ENCODE data around the gene ABR. TPM values are rescaled to one million over a fixed set of nuclear protein-coding genes. Genes with fewer than 3 reads are reported as not detected.

ABR gene
- total RNA-seq, 1 donor from 2014 or later, result 70.9 TPM

- H3K4me2 ChIP-seq (ENCODE audit: low read length), result peak overlapping the region; percentile 60
- peak overlapping the region; percentile 75 for H3K27ac Mint-ChIP-seq (ENCODE audit: unreplicated experiment)
- H3K4me1 Mint-ChIP-seq (ENCODE audit: low read depth, unreplicated experiment), result peaks cover 39% of the 10 kb centered on the region
These were observed 178.0 kb downstream of the ABR start for GRCh38 chr17:1001640-1002411.

GRCh38 chr17:1000597-1001461 is 179.0 kb downstream of the ABR start:
- H3K27ac Mint-ChIP-seq (ENCODE audit: unreplicated experiment), result peak overlapping the region; percentile 75
- H3K4me3 ChIP-seq (ENCODE audit: insufficient read depth, low read depth, low read length), result no peak overlapping the region
- H3K9me3 ChIP-seq (ENCODE audit: insufficient read depth, low read depth, low read length), result no peaks in the 10 kb centered on the region
- H3K4me1 ChIP-seq (ENCODE audit: insufficient read depth, low read length), result peaks cover 58% of the 10 kb centered on the region
- no peak overlapping the region for H2AFZ ChIP-seq (ENCODE audit: low read depth, low read length)
- peak overlapping the region; percentile 85 for H3K27ac ChIP-seq (ENCODE audit: low read depth, low read length)
- peaks cover 18% of the 10 kb centered on the region for H3K36me3 ChIP-seq (ENCODE audit: insufficient read depth, low read length)
- TF ChIP-seq CTCF (IDR thresholded peaks at IDR 0.05; ENCODE audit: insufficient read depth, low read depth, low read length), result no peak
- TF ChIP-seq EZH2 (IDR thresholded peaks at IDR 0.05; ENCODE audit: insufficient read depth, low read length), result no peak
- peak overlapping the region; percentile 59 for H3K9ac ChIP-seq (ENCODE audit: low read length)
- no peaks in the 10 kb centered on the region for H3K27me3 ChIP-seq (ENCODE audit: insufficient read depth, low read length)
- H3K4me3 Mint-ChIP-seq (ENCODE audit: unreplicated experiment), result no peak overlapping the region
- FAIRE-seq (no peak), DNase-seq (ENCODE audit: low read depth) (peak; percentile 26)
- peak overlapping the region; percentile 60 for H3K4me2 ChIP-seq (ENCODE audit: low read length)
- no peaks in the 10 kb centered on the region for H3K27me3 Mint-ChIP-seq (ENCODE audit: low read depth, unreplicated experiment)
- H3K4me1 Mint-ChIP-seq (ENCODE audit: low read depth, unreplicated experiment), result peaks cover 38% of the 10 kb centered on the region
- peaks cover 75% of the 10 kb centered on the region for H4K20me1 ChIP-seq (ENCODE audit: insufficient read depth, low read length)
- H3K79me2 ChIP-seq (ENCODE audit: insufficient read depth, low read length), result peaks cover 25% of the 10 kb centered on the region
- H3K36me3 Mint-ChIP-seq (ENCODE audit: low read depth, unreplicated experiment), result peaks cover 23% of the 10 kb centered on the region
- no peaks in the 10 kb centered on the region for H3K9me3 Mint-ChIP-seq (ENCODE audit: unreplicated experiment)

More at GRCh38 chr17:1001640-1002411, 178.0 kb downstream of the ABR start:
- no peak overlapping the region for H3K4me3 ChIP-seq (ENCODE audit: insufficient read depth, low read depth, low read length)
- Mint-ChIP-seq H3K4me3 (ENCODE audit: unreplicated experiment) (peak overlapping the region; percentile 50), H3K9me3 (ENCODE audit: unreplicated experiment) (no peaks in the 10 kb centered on the region), H3K27me3 (ENCODE audit: low read depth, unreplicated experiment) (no peaks in the 10 kb centered on the region), H3K36me3 (ENCODE audit: low read depth, unreplicated experiment) (peaks cover 24% of the 10 kb centered on the region)
- H3K9me3 ChIP-seq (ENCODE audit: insufficient read depth, low read depth, low read length), result no peaks in the 10 kb centered on the region
- H3K79me2 ChIP-seq (ENCODE audit: insufficient read depth, low read length), result peaks cover 25% of the 10 kb centered on the region
- TF ChIP-seq EZH2 (IDR thresholded peaks at IDR 0.05; ENCODE audit: insufficient read depth, low read length) (no peak), CTCF (IDR thresholded peaks at IDR 0.05; ENCODE audit: insufficient read depth, low read depth, low read length) (no peak)
- peaks cover 18% of the 10 kb centered on the region for H3K36me3 ChIP-seq (ENCODE audit: insufficient read depth, low read length)
- H2AFZ ChIP-seq (ENCODE audit: low read depth, low read length), result no peak overlapping the region
- peak overlapping the region; percentile 85 for H3K27ac ChIP-seq (ENCODE audit: low read depth, low read length)
- no peaks in the 10 kb centered on the region for H3K27me3 ChIP-seq (ENCODE audit: insufficient read depth, low read length)
- H3K4me1 ChIP-seq (ENCODE audit: insufficient read depth, low read length), result peaks cover 61% of the 10 kb centered on the region
- FAIRE-seq (no peak), DNase-seq (ENCODE audit: low read depth) (peak; percentile 72)
- H4K20me1 ChIP-seq (ENCODE audit: insufficient read depth, low read length), result peaks cover 76% of the 10 kb centered on the region
- H3K9ac ChIP-seq (ENCODE audit: low read length), result peak overlapping the region; percentile 59

All from astrocyte (in vitro differentiated cells and primary cell).